WERI-Rb-1 (cell line): ENCODE measurements around the gene TRAPPC14.
A peak's percentile ranks its signal among the peaks of the same experiment; 100 is the strongest.

ENCODE experiments used
- DNase-seq: peaks from one replicate; pipeline ENCODE4 v3.0.0-alpha.2; 2020
- H3K27ac ChIP-seq: fragments of 250-450 bp; sonication (Bioruptor Pico); 2 replicates; pipeline ENCODE4 v1.5.1; 2020; ENCODE audit warnings: mild to moderate bottlenecking, moderate library complexity
- H3K27me3 ChIP-seq: fragments of 250-450 bp; sonication (Bioruptor Pico); 2 replicates; pipeline ENCODE4 v1.5.1; 2021; ENCODE audit warnings: mild to moderate bottlenecking, low read depth, moderate library complexity; ENCODE audit not compliant: insufficient read depth, severe bottlenecking
- H3K36me3 ChIP-seq: fragments of 250-450 bp; sonication (Bioruptor Pico); 2 replicates; pipeline ENCODE4 v1.5.1; 2020; ENCODE audit warnings: mild to moderate bottlenecking, moderate library complexity
- H3K4me3 ChIP-seq: 2 replicates; pipeline ENCODE4 v1.5.1; 2011; ENCODE audit warnings: low read depth, mild to moderate bottlenecking, control low read depth, low read length
- H3K9me3 ChIP-seq: fragments of 250-450 bp; sonication (Bioruptor Pico); 2 replicates; pipeline ENCODE4 v1.5.1; 2021; ENCODE audit warnings: mild to moderate bottlenecking, moderate library complexity; ENCODE audit not compliant: severe bottlenecking
- CTCF ChIP-seq: IDR thresholded peaks from 2 replicates; pipeline ENCODE4 v1.5.1; 2011; ENCODE audit warnings: low read depth, mild to moderate bottlenecking, control low read depth, inconsistent platforms, low read length

Gene TRAPPC14

GRCh38 chr7:100159099-100159623 is 638 bp upstream of the TRAPPC14 start:
- DNase-seq, result no peak
- Histone ChIP-seq H3K36me3 (peaks cover 22% of the 10 kb centered on the region), H3K9me3 (no peaks in the 10 kb centered on the region), H3K27me3 (no peaks in the 10 kb centered on the region), H3K4me3 (peak overlapping the region; percentile 77), H3K27ac (peak overlapping the region; percentile 71)
- TF ChIP-seq CTCF, result no peak

GRCh38 chr7:100157334-100158228 is 942 bp downstream of the TRAPPC14 start:
- peak; percentile 54 for DNase-seq
- H3K27ac ChIP-seq, result peak overlapping the region; percentile 71
- peaks cover 37% of the 10 kb centered on the region for H3K36me3 ChIP-seq

GRCh38 chr7:100157069-100157333 is 1.5 kb downstream of the TRAPPC14 start:
- no peak overlapping the region for H3K4me3 ChIP-seq
- H3K36me3 ChIP-seq, result peaks cover 41% of the 10 kb centered on the region
- H3K27ac ChIP-seq, result no peak overlapping the region
- no peaks in the 10 kb centered on the region for H3K27me3 ChIP-seq
- H3K9me3 ChIP-seq, result no peaks in the 10 kb centered on the region
- no peak for DNase-seq
- no peak for TF ChIP-seq CTCF

More at GRCh38 chr7:100157334-100158228, 942 bp downstream of the TRAPPC14 start:
- H3K27me3 ChIP-seq, result no peaks in the 10 kb centered on the region
- TF ChIP-seq CTCF, result peak; percentile 34; the same call in 1 of the 2 replicates
- H3K4me3 ChIP-seq, result peak overlapping the region; percentile 77
- no peaks in the 10 kb centered on the region for H3K9me3 ChIP-seq

GRCh38 chr7:100156331-100157068 is 2.0 kb downstream of the TRAPPC14 start:
- DNase-seq, result no peak
- Histone ChIP-seq H3K9me3 (no peaks in the 10 kb centered on the region), H3K36me3 (peaks cover 43% of the 10 kb centered on the region), H3K4me3 (no peak overlapping the region), H3K27me3 (no peaks in the 10 kb centered on the region), H3K27ac (no peak overlapping the region)
- TF ChIP-seq CTCF, result no peak

- H3K36me3 ChIP-seq, result peaks cover 43% of the 10 kb centered on the region
- DNase-seq, result no peak
- no peak for TF ChIP-seq CTCF
Observed at GRCh38 chr7:100155553-100156317, 2.8 kb downstream of the TRAPPC14 start.

More at GRCh38 chr7:100155553-100156317, 2.8 kb downstream of the TRAPPC14 start:
- Histone ChIP-seq H3K9me3 (no peaks in the 10 kb centered on the region), H3K4me3 (no peak overlapping the region), H3K27ac (no peak overlapping the region), H3K27me3 (no peaks in the 10 kb centered on the region)
